OCI-LY3 (cell line): ENCODE measurements around the gene TRPV6.

Source experiments
- EZH2phosphoT487 ChIP-seq: fragments of 200-600 bp; shearing (Covaris generic); IDR thresholded peaks from 2 replicates; pipeline ENCODE4 v1.6.1; 2018; ENCODE audit warnings: antibody characterized with exemption, mixed run types, low read depth
- TF ChIP-seq, protein P1 (sequence below): fragments of 200-600, 300-600 bp; sonication (generic); IDR thresholded peaks from 2 replicates; pipeline ENCODE4 v1.5.1; 2014; ENCODE audit warnings: antibody characterized with exemption, low read length, low read depth

DNA sequence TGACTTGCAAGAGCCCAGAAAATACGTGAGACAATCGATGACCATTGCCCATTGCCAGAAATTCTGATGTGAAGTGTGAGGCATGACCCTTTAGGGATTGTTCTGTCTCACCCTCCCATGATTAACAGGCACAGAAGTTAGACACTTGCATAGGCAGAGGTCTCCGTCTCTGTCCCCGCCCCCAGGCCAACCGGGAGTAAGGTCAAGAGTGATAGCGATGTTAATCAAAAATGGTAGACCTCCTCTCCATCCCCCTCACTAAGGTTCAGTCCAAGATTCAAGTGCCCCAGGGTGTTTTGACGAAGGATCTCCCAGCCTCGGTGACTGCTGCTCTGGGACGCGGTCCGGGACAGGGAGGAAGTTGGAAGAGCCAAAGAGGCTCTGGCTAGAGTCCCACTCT, 22.7 kb upstream of the TRPV6 start:
- TF ChIP-seq, protein P1, sequence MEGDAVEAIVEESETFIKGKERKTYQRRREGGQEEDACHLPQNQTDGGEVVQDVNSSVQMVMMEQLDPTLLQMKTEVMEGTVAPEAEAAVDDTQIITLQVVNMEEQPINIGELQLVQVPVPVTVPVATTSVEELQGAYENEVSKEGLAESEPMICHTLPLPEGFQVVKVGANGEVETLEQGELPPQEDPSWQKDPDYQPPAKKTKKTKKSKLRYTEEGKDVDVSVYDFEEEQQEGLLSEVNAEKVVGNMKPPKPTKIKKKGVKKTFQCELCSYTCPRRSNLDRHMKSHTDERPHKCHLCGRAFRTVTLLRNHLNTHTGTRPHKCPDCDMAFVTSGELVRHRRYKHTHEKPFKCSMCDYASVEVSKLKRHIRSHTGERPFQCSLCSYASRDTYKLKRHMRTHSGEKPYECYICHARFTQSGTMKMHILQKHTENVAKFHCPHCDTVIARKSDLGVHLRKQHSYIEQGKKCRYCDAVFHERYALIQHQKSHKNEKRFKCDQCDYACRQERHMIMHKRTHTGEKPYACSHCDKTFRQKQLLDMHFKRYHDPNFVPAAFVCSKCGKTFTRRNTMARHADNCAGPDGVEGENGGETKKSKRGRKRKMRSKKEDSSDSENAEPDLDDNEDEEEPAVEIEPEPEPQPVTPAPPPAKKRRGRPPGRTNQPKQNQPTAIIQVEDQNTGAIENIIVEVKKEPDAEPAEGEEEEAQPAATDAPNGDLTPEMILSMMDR, result no peak
- no peak for TF ChIP-seq EZH2phosphoT487
